ENCODE data around the gene NOS2.

- TF ChIP-seq CTCF (conservative IDR thresholded peaks at IDR 0.05) (no peak), EZH2 (IDR thresholded peaks at IDR 0.05; ENCODE audit: low read depth) (no peak)
Observed at GRCh38 chr17:27810211-27810901, 10.0 kb upstream of the NOS2 start.

Measured in PC-9 (cell line).